ENCODE measurements around the gene DPEP2NB.
"Not testable (repeated sequence)": the region's sequence is repeated elsewhere in the genome, so short reads cannot be mapped to it uniquely, and the experiment has no call there.

DPEP2NB gene

DNA sequence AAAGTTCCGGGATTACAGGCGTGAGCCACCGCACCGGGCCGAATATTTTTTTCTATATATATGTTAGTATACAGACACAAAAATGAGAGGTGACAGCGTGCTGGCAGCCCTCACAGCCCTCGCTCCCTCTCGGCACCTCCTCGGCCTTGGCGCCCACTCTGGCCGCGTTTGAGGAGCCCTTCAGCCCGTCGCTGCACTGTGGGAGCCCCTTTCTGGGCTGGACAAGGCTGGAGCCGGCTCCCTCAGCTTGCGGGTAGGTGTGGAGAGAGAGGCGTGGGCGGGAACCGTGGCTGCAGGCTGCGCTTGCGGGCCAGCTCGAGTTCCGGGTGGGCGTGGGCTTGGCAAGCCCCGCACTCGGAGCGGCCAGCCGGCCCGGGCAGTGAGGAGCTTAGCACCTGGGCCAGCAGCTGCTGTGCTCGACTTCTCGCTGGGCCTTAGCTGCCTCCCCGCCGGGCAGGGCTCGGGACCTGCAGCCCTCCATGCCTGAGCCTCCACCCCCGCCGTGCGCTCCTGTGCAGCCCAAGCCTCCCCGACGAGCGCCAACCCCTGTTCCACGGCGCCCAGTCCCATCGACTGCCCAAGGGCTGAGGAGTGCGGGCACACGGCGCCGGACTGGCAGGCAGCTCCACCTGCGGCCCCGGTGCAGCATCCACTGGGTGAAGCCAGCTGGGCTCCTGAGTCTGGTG lies 33.6 kb downstream of the DPEP2NB start:
- no peak for DNase-seq (ENCODE audit: low read depth)

DNA sequence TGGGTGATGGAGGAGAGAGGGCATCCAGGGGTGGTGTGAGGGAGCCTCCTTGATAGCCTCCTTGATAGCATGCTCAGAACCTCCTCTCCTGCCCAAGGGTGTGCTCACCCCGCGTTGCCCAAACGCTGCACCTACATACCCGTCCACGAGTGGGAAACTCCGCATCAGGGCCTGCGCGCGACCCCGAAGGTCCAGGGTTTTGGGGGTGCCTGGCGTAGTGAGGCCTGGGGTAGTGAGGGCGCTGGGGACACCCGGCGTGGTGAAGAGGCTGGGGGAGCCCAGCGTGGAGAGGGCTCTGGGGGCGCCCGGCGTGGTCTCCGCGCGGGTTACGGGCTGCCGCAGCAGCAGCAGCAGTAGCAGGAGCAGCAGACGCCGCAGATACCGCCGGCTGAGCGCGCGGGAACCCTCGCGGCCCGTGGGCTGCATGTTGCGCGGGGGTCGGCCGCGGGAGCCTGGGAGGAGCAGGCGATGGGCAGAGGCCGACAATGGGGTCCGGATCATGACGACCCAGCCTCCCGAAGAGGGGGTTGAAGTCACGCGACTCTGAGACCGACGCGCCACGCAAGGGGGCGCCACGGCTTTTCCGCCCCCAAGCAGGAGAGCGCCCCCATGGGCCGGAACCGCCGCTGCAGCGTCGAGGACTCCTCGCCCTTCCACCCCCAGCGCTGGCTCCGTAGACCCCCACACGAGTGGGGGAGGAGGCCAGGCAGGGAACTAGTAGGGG lies 35.6 kb downstream of the DPEP2NB start, which contains the start of gene DPEP3:
DPEP3 (minus strand) TSS at position 545 of the 724 bp plus-strand sequence; CDS start at position 426, 119 bp downstream.
- DNase-seq (ENCODE audit: low read depth) = no peak

DNA sequence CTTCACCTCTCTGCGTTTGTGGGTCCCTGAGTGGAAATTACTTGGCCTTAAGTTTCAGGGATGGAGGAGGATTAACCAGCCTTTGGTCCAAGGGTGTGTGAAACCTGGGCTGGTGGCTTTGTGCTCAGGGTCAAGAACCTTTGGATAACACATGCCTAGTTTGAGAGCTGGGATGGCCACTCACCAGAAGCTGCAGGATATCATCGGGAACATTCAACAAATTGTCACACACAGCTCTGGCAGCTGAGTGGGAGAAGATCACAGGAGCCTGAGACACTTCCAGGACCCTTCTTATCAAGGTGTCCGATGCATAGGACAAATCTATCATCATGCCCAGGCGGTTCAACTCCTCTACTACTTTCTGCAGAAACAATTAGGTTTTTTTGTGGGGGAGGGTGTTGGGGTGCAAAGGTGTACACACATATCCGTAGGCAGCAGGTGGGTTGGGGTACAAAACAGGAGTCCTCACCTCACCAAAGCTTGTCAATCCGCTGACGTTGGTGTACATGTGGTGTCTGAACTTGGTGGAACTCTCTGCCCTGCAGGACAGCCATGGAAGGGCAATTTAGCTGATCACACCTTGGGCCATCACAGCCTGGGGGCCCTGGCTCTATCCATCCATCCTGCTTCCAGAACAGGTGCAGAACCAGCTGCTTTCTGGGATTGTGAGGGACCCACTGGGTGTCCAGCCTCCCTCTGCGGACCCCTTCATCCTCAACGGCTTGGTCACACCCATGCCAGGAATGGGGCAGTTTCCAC lies 38.1 kb downstream of the DPEP2NB start:
- DNase-seq (ENCODE audit: low read depth) = no peak

- DNase-seq (ENCODE audit: low read depth) = no peak
Observed at GRCh38 chr16:67977005-67977404, 38.7 kb downstream of the DPEP2NB start.

GRCh38 chr16:67976205-67976604 lies 39.5 kb downstream of the DPEP2NB start:
- DNase-seq (ENCODE audit: low read depth) = no peak

DNA sequence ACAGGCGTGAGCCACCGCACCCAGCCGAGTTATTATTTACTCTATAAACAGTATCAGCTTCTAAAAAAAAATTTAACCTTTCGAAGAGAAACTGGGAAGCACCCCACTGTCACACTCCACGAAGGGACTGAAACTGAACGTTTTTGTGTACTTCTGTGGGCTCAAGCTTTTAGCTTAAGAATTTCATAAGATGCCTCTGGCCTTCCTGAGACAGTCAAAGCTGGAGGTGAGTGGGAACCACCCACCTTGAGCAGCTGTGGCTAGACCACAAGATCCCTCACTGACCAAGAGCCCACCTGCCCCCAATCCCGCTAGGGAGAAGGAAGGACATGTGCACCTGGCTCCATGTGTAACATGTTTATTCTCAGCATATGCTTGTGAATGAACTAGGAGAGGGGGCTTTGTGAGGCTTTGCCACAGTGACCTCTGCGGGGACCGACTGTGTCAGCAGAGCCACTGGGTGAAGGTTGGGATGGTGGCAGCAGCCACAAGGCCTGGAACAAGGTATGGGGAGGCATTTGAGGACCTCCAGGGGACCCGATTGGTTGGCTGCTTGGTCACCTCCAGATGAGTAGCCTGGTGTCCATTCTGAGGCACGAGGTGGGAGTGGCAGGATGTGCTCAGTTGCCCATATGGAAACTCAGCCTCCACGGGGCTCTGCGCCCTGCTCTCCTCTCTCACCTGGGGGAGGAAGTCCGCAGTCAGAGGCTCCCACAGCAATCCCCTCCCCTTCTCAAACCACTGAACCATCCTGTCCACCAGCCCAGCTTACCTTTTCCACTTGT lies 40.2 kb downstream of the DPEP2NB start:
- no peak for DNase-seq (ENCODE audit: low read depth)

GRCh38 chr16:67972285-67972684 lies 43.4 kb downstream of the DPEP2NB start:
- not testable (repeated sequence) for DNase-seq (ENCODE audit: low read depth)

DNA sequence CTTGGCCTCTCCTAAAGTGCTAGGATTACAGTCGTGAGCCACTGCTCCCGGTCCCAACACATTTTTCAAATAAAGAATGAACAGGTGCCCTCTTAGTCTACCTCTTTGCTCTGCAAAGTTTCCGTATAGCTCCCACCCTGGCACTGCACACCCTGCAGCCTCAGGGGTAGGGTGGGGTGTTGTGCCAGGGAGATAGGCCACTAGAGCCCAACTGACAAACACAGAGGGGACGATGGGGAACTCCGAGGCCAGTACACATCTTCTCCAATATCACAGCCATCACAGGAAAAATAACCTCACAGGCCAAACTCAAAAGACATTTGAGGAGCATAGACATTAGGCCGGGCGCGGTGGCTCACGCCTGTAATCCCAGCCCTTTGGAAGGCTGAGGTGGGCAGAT lies 44.6 kb downstream of the DPEP2NB start:
- no peak for DNase-seq (ENCODE audit: low read depth)

GRCh38 chr16:67969254-67970039 lies 46.3 kb downstream of the DPEP2NB start:
- DNase-seq (ENCODE audit: low read depth) = no peak

GRCh38 chr16:67968400-67969253 lies 47.1 kb downstream of the DPEP2NB start, which contains the start of gene SLC12A4:
Gene SLC12A4, minus strand, starts transcription at chr16:67968637. Its CDS starts 84 bp downstream, at chr16:67968553.
- peak; percentile 84 for DNase-seq (ENCODE audit: low read depth)

DNA sequence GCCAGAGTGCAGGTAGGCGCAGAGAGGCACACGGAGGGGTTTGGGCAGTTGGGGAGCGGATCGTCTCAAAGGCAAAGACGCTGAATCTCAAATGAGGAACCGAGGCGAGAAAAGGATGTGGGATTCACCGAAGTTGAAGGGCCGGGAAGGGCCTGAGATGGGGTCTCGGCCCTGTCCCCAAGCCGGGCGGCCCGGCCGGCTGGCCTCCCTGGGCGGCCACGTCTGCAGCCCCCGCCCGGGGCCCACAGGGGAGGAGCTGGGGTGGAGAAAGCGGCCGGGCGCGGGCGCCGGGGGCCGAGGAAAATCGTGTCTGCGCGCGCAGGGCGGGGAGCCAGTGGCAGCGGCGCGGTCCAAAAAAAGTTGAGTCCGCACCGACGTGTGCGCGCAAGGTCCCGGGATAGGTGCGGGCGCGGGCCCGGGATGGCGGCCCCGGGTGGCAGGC lies 47.7 kb downstream of the DPEP2NB start:
- peak; percentile 21 for DNase-seq (ENCODE audit: low read depth)

GRCh38 chr16:67967183-67967957 lies 48.3 kb downstream of the DPEP2NB start:
- DNase-seq (ENCODE audit: low read depth) = peak; percentile 21

DNA sequence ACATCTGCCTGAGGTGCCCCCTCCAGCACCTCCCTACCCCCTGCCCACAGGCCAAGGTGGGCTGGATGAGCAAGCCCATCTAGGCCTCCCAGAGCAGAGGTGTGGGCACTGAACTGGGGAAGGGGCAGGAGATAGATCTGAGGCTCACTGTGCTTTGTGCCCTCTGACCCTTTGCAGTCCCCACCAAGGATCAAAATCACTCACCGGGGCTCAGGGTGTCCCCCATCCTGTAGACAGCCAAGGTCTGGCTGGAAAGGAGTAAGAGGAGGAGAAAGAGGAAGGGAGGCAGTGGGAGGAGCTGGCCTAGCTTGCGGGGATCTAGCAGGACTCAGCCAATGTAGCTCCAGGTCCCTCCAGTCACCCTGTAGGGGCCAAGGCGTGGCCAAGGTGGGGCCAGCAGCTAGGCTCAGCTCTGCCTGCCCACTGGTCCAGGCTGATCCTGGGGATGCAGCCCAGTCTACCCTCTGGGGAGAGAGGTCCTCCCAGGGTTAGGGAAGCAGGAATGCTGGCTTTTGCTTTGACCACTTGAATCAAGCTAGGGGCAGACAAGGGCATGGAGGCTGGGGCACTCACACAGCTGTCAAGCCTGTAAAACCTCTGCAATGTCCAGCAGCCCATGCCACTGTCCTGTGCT lies 49.0 kb downstream of the DPEP2NB start:
- no peak for DNase-seq (ENCODE audit: low read depth)

GRCh38 chr16:67965668-67966548 lies 49.8 kb downstream of the DPEP2NB start:
- DNase-seq (ENCODE audit: low read depth) = no peak

DNA sequence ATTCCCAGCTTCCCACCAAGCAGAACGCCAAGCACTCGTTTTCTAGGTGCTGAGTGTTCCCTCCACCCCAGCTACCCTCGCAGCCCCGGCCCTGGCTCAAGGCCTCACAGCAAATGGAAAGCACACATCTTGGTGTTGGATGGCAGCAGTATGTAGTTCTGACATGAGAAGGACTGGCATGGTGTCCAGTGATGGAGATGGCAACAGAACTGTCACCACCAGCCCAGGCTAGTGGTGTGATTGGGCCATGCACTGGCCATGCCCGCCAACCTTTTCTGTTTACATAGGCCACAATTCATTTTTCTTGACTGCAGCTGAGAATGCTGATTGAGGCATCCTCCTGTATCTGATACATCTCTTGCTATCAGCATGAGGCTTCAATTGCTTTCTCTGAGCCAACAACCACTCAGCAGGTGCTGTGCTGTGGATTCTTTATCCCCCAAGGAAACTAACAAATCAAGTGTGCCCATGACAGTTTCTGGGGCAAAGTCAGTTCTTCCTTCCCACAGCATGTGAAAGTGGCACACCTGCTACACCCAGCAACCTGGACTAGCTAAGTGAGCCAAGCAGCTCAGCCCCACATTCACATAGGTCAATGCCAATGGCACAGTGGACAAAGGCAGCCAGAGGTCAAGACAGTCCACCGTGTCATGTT lies 51.1 kb downstream of the DPEP2NB start:
- no peak for DNase-seq (ENCODE audit: low read depth)

DNA sequence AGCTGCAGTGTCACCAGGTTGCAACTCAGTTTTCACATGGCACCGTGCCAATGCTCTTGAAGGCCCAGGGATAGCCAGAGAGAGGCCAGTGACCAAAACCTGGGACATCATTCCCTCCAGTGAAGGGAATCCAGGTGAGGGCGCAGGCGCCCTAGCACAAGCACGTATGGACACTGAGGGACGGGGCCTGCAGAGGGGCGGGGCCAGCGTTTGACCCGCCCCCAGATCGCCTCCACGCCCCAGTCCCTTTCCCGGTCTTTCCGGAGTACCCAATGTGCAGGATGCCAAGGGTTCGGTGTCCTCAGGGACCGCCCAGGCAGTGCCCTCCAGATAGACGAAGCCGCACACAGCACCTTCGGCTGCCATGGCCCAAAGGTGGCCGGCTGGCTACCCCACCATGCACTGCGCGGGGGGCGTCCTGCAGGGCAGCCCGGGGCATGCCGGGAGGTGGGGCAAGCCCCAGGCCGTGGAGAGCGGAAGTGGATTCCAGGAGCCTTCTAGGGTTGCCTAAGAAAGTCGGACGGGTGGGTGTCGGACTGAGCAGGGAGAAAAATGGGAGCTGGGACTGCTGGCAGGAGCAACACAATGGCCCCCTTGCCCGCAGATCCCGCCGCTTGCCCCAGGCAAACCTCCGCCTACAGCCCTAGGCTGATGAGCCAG lies 51.9 kb downstream of the DPEP2NB start:
- DNase-seq (ENCODE audit: low read depth) = no peak

Measured in T-helper 22 cell (primary cell).